BLaER1 treated with 17β-estradiol and CSF1 and Interleukin-3, amounts not matched to agents 10 nM and 100 nM (cell line): ENCODE measurements around the gene NVL.
A peak's percentile ranks its signal among the peaks of the same experiment; 100 is the strongest.

Source experiments
- H3K27ac ChIP-seq, 11 experiments: shearing (Covaris generic); formaldehyde crosslinking; 2 replicates each; pipeline ENCODE4 v1.8.1; 2022
- H3K27me3 ChIP-seq, 11 experiments: shearing (Covaris generic); formaldehyde crosslinking; 2 replicates each; pipeline ENCODE4 v1.8.1; 2022
- H3K36me3 ChIP-seq, 11 experiments: shearing (Covaris generic); formaldehyde crosslinking; 2 replicates each; pipeline ENCODE4 v1.8.1; 2022
- H3K4me1 ChIP-seq, 10 experiments: shearing (Covaris generic); formaldehyde crosslinking; 2 replicates each; pipeline ENCODE4 v1.8.1; 2022
- H3K4me2 ChIP-seq, 11 experiments: shearing (Covaris generic); formaldehyde crosslinking; 2 replicates each; pipeline ENCODE4 v1.8.1; 2022
- H3K4me3 ChIP-seq, 10 experiments: shearing (Covaris generic); formaldehyde crosslinking; 2 replicates each; pipeline ENCODE4 v1.8.1; 2022
- H3K9ac ChIP-seq, 11 experiments: shearing (Covaris generic); formaldehyde crosslinking; 2 replicates each; pipeline ENCODE4 v1.8.1; 2022
- H3K9me3 ChIP-seq, 11 experiments: shearing (Covaris generic); formaldehyde crosslinking; replicated peaks in 1 of 11; 2 replicates each; pipeline ENCODE4 v1.8.1; 2022
- H4K20me1 ChIP-seq, 11 experiments: shearing (Covaris generic); formaldehyde crosslinking; 2 replicates each; pipeline ENCODE4 v1.8.1; 2022
- Cebpa-rat ChIP-seq, 11 experiments: shearing (Covaris generic); IDR thresholded peaks; 2 replicates each; pipeline ENCODE4 v1.8.1; 2022

The NVL gene

DNA sequence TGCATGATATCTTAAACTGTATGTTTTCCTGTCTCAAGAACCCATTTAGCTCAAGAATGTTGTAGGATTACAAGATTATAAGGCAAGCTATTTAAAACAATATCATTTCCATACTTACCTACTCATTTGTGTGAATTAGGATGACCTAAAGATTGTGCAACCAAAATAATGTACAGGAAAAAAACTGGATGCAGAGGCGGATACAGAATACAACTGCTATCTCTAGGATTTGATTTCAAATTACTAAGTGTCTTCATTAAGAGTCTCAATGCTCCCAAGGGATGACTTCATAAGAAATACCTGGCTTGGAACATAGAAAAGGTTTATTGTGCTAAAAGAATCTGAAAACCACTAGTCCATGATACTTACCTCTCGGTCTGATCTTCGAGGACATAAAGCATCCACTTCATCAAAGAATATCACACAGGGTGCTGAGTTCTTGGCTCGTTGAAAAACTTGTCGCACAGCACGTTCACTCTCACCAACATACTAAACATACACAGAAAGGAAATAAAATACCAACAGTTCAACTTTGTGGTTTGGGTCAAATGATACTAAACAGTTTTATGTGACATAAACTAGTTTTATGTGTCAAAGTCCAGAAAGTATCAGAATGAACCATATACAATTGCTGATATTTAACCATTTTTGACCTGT lies 54.9 kb downstream of the NVL start:
- H3K4me2 ChIP-seq = no peak overlapping the region
- H3K9me3 ChIP-seq = no peaks in the 10 kb centered on the region
- no peak overlapping the region for H3K9ac ChIP-seq
- H3K4me1 ChIP-seq = no peaks in the 10 kb centered on the region
- no peak overlapping the region for H3K4me3 ChIP-seq
- H4K20me1 ChIP-seq = 0 out of 22 replicates have a peak, but pooled peaks cover 0 to 5% (median 0%) of the 10 kb centered on the region in 11 experiments
- peaks cover 48 to 89% (median 76%) of the 10 kb centered on the region in 11 experiments for H3K36me3 ChIP-seq
- H3K27ac ChIP-seq = no peak overlapping the region; a peak in 1 of 22 replicates
- H3K27me3 ChIP-seq = no peaks in the 10 kb centered on the region
- no peak for TF ChIP-seq Cebpa-rat (IDR thresholded peaks at IDR 0.05)

DNA sequence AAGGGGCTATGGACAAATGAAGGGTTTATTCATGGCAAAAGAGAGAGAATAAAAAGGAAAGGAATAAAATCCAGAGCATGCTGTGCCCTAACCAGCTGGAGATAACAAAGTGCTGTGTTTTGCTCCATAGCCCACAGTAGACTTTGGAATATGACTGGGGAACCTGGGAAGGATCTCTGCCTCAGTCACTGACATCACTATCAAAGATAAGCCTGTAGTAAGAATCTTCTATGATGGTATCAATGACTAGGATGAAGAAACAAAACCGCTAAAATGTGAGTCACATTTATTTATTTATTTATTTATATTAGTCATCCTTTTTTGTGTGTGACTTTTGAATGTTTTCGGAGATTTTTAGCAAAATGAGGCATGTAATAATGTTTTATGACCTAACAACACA lies 56.3 kb downstream of the NVL start:
- peaks cover 52 to 89% (median 76%) of the 10 kb centered on the region in 11 experiments for H3K36me3 ChIP-seq
- no peaks in the 10 kb centered on the region for H3K27me3 ChIP-seq
- no peak overlapping the region for H3K27ac ChIP-seq
- 0 out of 22 replicates have a peak, but pooled peaks cover 0 to 5% (median 0%) of the 10 kb centered on the region in 11 experiments for H4K20me1 ChIP-seq
- no peak overlapping the region for H3K4me2 ChIP-seq
- no peak for TF ChIP-seq Cebpa-rat (IDR thresholded peaks at IDR 0.05)
- no peaks in the 10 kb centered on the region for H3K4me1 ChIP-seq
- H3K9ac ChIP-seq = no peak overlapping the region
- no peaks in the 10 kb centered on the region for H3K9me3 ChIP-seq
- no peak overlapping the region for H3K4me3 ChIP-seq

DNA sequence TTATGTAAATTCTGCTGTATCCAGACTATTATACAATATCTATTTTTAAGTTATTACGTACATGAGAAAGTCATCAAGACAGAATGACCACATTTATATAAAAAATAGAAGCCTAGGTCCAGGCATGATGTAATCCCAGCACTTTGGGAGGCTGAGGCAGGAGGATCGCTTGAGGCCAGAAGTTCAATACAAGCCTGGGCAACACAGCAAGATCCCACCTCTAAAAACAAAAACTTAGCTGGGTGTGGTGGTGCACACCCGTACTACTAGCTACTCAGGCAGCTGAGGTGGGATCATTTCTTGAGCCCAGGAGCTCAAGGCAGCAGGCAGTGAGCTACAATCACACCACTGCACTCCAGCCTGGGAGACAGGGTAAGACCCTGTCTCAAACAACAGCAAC lies 58.9 kb downstream of the NVL start:
- no peaks in the 10 kb centered on the region for H3K27me3 ChIP-seq

DNA sequence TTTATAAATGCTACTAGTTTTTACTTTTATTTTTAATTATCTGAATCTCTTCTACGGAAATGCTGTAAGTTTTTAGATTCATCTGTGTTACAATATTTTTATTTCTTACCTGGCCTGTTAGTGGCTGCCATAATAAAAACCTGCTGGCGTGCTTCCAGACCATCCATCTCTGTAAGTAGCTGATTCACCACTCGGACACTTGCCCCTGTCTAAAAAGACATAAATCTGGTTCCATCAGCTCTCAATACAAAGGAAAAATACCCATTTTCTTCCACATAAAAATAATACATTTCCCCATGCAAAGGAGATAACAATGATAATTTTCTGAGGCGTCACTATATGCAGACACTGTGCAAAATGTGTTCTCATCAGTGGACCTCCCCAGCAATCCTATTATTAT lies 62.0 kb downstream of the NVL start:
- no peak overlapping the region for H3K27ac ChIP-seq
- H3K4me2 ChIP-seq = peak overlapping the region in 6 of 11 experiments; percentile 20 to 77 (median 70); a peak in 7 of 22 replicates
- H3K36me3 ChIP-seq = peaks cover 28 to 90% (median 69%) of the 10 kb centered on the region in 11 experiments
- 0 out of 22 replicates have a peak, but pooled peaks cover 0 to 5% (median 0%) of the 10 kb centered on the region in 11 experiments for H4K20me1 ChIP-seq
- H3K27me3 ChIP-seq = no peaks in the 10 kb centered on the region
- H3K9ac ChIP-seq = no peak overlapping the region
- H3K9me3 ChIP-seq = no peaks in the 10 kb centered on the region
- peaks cover 24 to 40% (median 34%) of the 10 kb centered on the region in 10 experiments for H3K4me1 ChIP-seq
- no peak for TF ChIP-seq Cebpa-rat (IDR thresholded peaks at IDR 0.05)
- H3K4me3 ChIP-seq = no peak overlapping the region

More for the DNA sequence above, 58.9 kb downstream of the NVL start:
- H4K20me1 ChIP-seq = 0 out of 22 replicates have a peak, but pooled peaks cover 0 to 4% (median 0%) of the 10 kb centered on the region in 11 experiments
- no peak overlapping the region for H3K4me3 ChIP-seq
- H3K27ac ChIP-seq = no peak overlapping the region
- H3K9ac ChIP-seq = no peak overlapping the region
- no peak overlapping the region for H3K4me2 ChIP-seq
- peaks cover 44 to 89% (median 74%) of the 10 kb centered on the region in 11 experiments for H3K36me3 ChIP-seq
- H3K9me3 ChIP-seq = no peaks in the 10 kb centered on the region
- H3K4me1 ChIP-seq = peaks cover 15 to 24% (median 21%) of the 10 kb centered on the region in 10 experiments; a peak in 19 of 20 replicates
- TF ChIP-seq Cebpa-rat (IDR thresholded peaks at IDR 0.05) = no peak

DNA sequence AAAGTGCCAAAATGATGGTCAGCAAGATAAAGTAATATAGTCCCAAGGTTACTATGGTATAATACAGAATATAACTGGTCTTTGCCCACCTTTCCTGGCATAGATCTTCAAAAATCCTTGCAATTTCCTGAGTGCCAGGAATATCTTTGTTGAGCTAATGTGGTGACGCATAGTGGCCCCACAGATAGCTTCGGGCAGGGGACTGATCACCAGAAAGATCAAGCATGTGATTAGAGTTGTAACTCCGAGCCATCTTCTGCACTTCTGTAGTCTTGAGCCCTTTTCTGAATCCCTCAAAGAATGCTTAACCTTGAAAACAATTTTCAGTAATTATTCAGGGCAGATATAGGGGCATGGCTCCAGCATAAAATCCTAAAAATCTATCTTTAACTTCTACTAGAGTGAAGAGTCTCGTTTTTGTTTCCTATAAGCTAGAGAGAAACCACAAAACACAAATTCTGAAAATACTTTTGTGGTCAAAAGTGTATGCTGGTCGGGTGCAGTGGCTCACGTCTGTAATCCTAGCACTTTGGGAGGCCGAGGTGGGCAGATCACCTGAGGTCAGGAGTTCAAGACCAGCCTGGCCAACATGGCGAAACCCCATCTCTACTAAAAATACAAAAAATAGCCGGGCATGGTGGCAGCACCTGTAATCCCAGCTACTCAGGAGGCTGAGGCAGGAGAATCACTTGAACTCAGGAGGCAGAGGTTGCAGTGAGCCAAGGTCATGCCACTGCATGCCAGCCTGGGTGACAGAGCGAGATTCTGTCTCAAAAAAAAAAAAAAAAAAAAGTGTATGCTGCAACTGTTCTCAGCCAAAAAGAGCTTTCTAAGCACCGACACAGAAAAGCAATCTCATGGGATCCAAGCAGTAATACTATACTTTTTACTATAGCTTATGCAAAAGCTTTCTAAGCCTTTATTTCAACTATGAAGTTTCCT lies 62.8 kb downstream of the NVL start:
- 0 out of 22 replicates have a peak overlapping the region, but pooled peaks of 2 of the 11 experiments have one; percentile 6 to 7 for H3K9ac ChIP-seq
- no peak overlapping the region for H3K4me3 ChIP-seq
- peaks cover 24 to 83% (median 65%) of the 10 kb centered on the region in 11 experiments for H3K36me3 ChIP-seq
- peak overlapping the region; percentile 18 to 77 (median 60); a peak in 21 of 22 replicates for H3K4me2 ChIP-seq
- H3K4me1 ChIP-seq = peaks cover 31 to 48% (median 41%) of the 10 kb centered on the region in 10 experiments
- peak overlapping the region in 7 of 11 experiments; percentile 15 to 59 (median 44); a peak in 13 of 22 replicates for H3K27ac ChIP-seq
- H3K9me3 ChIP-seq = no peaks in the 10 kb centered on the region
- no peak for TF ChIP-seq Cebpa-rat (IDR thresholded peaks at IDR 0.05)
- H4K20me1 ChIP-seq = 0 out of 22 replicates have a peak, but pooled peaks cover 0 to 5% (median 0%) of the 10 kb centered on the region in 11 experiments
- H3K27me3 ChIP-seq = no peaks in the 10 kb centered on the region

DNA sequence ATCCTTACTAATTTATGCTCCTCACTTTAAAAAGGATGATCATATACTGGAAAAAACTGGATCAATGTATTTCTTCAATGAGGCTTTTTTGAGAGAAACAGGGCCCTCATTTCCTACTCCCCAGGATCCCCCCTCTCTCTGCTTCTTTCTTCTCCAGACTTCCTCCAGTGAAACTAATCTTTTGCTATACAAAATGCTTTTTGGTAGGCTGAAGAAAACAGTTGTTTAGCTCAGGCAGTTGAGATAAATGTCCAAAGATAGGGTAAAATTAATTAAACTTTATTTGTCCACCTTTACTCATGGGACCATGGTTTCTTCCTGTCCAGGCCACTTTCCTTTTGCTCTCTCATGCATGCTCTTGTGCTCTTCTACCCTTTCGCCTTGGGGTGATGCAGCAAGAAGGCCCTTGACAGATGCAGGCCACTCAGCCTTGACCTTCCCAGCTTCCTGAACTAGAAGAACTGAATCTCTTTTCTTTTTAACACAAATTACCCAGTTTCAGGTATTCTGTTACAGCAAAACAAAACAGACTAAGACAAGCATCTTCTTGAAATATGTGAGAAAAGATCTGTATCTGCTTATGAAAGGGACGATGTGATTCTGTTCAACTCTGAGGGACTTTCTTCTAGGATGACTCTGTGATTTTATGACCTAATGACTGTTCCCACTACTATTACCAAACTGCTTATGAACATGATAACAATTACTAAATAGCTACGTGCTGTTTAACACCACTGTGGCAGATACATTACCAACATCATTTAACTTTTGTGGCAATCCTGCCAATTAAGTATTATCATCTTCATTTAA lies 63.7 kb downstream of the NVL start:
- H3K4me2 ChIP-seq = peak overlapping the region; percentile 18 to 77 (median 60); a peak in 21 of 22 replicates

DNA sequence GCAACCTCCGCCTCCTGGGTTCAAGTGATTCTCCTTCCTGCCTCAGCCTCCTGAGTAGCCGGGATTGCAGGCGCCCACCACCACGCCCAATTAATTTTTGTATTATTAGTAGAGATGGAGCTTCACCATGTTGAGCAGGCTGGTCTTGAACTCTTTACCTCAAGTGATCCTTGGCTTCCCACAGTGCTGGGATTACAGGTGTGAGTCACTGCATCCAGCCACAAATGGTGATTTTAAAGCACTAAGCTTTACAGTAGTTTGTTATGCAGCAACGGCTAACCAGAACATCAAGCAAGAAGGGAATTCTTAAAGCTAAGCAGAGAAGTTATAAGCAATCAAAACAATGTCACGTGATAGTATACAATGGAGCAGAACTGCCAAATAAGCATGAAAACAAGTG lies 65.7 kb downstream of the NVL start:
- Histone ChIP-seq H3K9me3 (no peaks in the 10 kb centered on the region), H4K20me1 (0 out of 22 replicates have a peak, but pooled peaks cover 0 to 5% (median 0%) of the 10 kb centered on the region in 11 experiments), H3K27me3 (no peaks in the 10 kb centered on the region), H3K9ac (no peak overlapping the region), H3K27ac (no peak overlapping the region), H3K36me3 (peaks cover 20 to 80% (median 56%) of the 10 kb centered on the region in 11 experiments), H3K4me1 (peaks cover 31 to 58% (median 51%) of the 10 kb centered on the region in 10 experiments), H3K4me3 (no peak overlapping the region), H3K4me2 (no peak overlapping the region)
- TF ChIP-seq Cebpa-rat (IDR thresholded peaks at IDR 0.05) = no peak

More for the DNA sequence above, 63.7 kb downstream of the NVL start:
- Histone ChIP-seq H4K20me1 (0 out of 22 replicates have a peak, but pooled peaks cover 0 to 5% (median 0%) of the 10 kb centered on the region in 11 experiments), H3K27ac (peak overlapping the region in 9 of 11 experiments; percentile 15 to 59 (median 43); a peak in 15 of 22 replicates), H3K36me3 (peaks cover 22 to 80% (median 62%) of the 10 kb centered on the region in 11 experiments), H3K27me3 (no peaks in the 10 kb centered on the region), H3K9me3 (no peaks in the 10 kb centered on the region), H3K4me1 (peaks cover 31 to 56% (median 50%) of the 10 kb centered on the region in 10 experiments), H3K4me3 (no peak overlapping the region), H3K9ac (peak overlapping the region in 4 of 11 experiments; percentile 2 to 47 (median 4); a peak in 3 of 22 replicates)
- no peak for TF ChIP-seq Cebpa-rat (IDR thresholded peaks at IDR 0.05)
